ENCODE results near the gene MDM2. TPM values are rescaled to one million over a fixed set of nuclear protein-coding genes. Genes with fewer than 3 reads are reported as not detected.

The MDM2 gene
- total RNA-seq, 4 donors from 2014 or later, result 39.5 to 84.1 (median 61.8) TPM

GRCh38 chr12:68842784-68843567, 35.0 kb downstream of the MDM2 start:
- DNase-seq (ENCODE audit: low spot score in 2 of 2), result no peak
- TF ChIP-seq EP300 (IDR thresholded peaks at IDR 0.05) (no peak), CTCF (IDR thresholded peaks at IDR 0.05) (no peak), POLR2A (IDR thresholded peaks at IDR 0.05) (no peak), POLR2AphosphoS5 (IDR thresholded peaks at IDR 0.05) (no peak)
- Histone ChIP-seq H3K4me1 (no peaks in the 10 kb centered on the region), H3K9me3 (no peaks in the 10 kb centered on the region), H3K27me3 (no peaks in the 10 kb centered on the region), H3K36me3 (peaks cover 41% of the 10 kb centered on the region), H3K27ac (no peak overlapping the region), H3K4me3 (no peak overlapping the region)
- WGBS, result 46% methylated on average over 2 of the region's 2 CpGs

- 90% methylated on average over 4 of the region's 4 CpGs for WGBS
- Histone ChIP-seq H3K4me3 (no peak overlapping the region), H3K27ac (no peak overlapping the region), H3K4me1 (no peaks in the 10 kb centered on the region), H3K27me3 (no peaks in the 10 kb centered on the region), H3K9me3 (no peaks in the 10 kb centered on the region), H3K36me3 (peaks cover 28% of the 10 kb centered on the region)
- TF ChIP-seq POLR2AphosphoS5 (IDR thresholded peaks at IDR 0.05) (no peak), CTCF (IDR thresholded peaks at IDR 0.05) (no peak), POLR2A (IDR thresholded peaks at IDR 0.05) (no peak), EP300 (IDR thresholded peaks at IDR 0.05) (no peak)
- DNase-seq (ENCODE audit: low spot score in 2 of 2), result no peak
Observed at GRCh38 chr12:68844318-68844745, 36.4 kb downstream of the MDM2 start.

GRCh38 chr12:68844788-68845695, 37.1 kb downstream of the MDM2 start:
- H3K27me3 ChIP-seq, result no peaks in the 10 kb centered on the region
- H3K4me3 ChIP-seq, result no peak overlapping the region
- no peak for DNase-seq (ENCODE audit: low spot score in 2 of 2)
- H3K9me3 ChIP-seq, result no peaks in the 10 kb centered on the region
- no peak overlapping the region for H3K27ac ChIP-seq
- peaks cover 21% of the 10 kb centered on the region for H3K36me3 ChIP-seq
- 80% methylated on average over 14 of the region's 14 CpGs for WGBS
- TF ChIP-seq EP300 (IDR thresholded peaks at IDR 0.05), result no peak
- no peak for TF ChIP-seq POLR2AphosphoS5 (IDR thresholded peaks at IDR 0.05)
- TF ChIP-seq CTCF (IDR thresholded peaks at IDR 0.05), result no peak
- no peak for TF ChIP-seq POLR2A (IDR thresholded peaks at IDR 0.05)
- H3K4me1 ChIP-seq, result no peaks in the 10 kb centered on the region

- Histone ChIP-seq H3K36me3 (peaks cover 3% of the 10 kb centered on the region), H3K27ac (no peak overlapping the region), H3K9me3 (no peaks in the 10 kb centered on the region), H3K4me1 (no peaks in the 10 kb centered on the region), H3K27me3 (no peaks in the 10 kb centered on the region), H3K4me3 (no peak overlapping the region)
- 86% methylated on average over 3 of the region's 3 CpGs for WGBS
- DNase-seq (ENCODE audit: low spot score in 2 of 2), result no peak
- TF ChIP-seq POLR2A (IDR thresholded peaks at IDR 0.05) (no peak), POLR2AphosphoS5 (IDR thresholded peaks at IDR 0.05) (no peak), EP300 (IDR thresholded peaks at IDR 0.05) (no peak)
Observed at GRCh38 chr12:68846811-68847210, 38.8 kb downstream of the MDM2 start.

- WGBS, result 82% methylated on average over 4 of the region's 4 CpGs
- no peaks in the 10 kb centered on the region for H3K9me3 ChIP-seq
- DNase-seq (ENCODE audit: low spot score in 2 of 2), result no peak
Observed at GRCh38 chr12:68850390-68850789, 42.4 kb downstream of the MDM2 start.

More at GRCh38 chr12:68850390-68850789, 42.4 kb downstream of the MDM2 start:
- H3K4me3 ChIP-seq, result no peak overlapping the region
- H3K27ac ChIP-seq, result no peak overlapping the region
- H3K36me3 ChIP-seq, result no peaks in the 10 kb centered on the region
- no peaks in the 10 kb centered on the region for H3K4me1 ChIP-seq
- TF ChIP-seq POLR2A (IDR thresholded peaks at IDR 0.05) (no peak), EP300 (IDR thresholded peaks at IDR 0.05) (no peak), POLR2AphosphoS5 (IDR thresholded peaks at IDR 0.05) (no peak), CTCF (IDR thresholded peaks at IDR 0.05) (no peak)
- no peaks in the 10 kb centered on the region for H3K27me3 ChIP-seq
